ENCODE measurements around the gene MAGEA4. TPM values are rescaled to one million over a fixed set of nuclear protein-coding genes. Genes with fewer than 3 reads are reported as not detected.

MAGEA4 gene
- total RNA-seq, 2 experiments from 2014 or later = not detected

DNA sequence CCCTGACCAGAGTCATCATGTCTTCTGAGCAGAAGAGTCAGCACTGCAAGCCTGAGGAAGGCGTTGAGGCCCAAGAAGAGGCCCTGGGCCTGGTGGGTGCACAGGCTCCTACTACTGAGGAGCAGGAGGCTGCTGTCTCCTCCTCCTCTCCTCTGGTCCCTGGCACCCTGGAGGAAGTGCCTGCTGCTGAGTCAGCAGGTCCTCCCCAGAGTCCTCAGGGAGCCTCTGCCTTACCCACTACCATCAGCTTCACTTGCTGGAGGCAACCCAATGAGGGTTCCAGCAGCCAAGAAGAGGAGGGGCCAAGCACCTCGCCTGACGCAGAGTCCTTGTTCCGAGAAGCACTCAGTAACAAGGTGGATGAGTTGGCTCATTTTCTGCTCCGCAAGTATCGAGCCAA, 11.0 kb downstream of the MAGEA4 start:
- ChIA-PET POLR2A (no interaction called here), CTCF (ENCODE audit: unreplicated experiment) (no interaction called here)
- Histone ChIP-seq H3K4me3 (ENCODE audit: low read depth, low read length, poor library complexity, severe bottlenecking) (no peak overlapping the region), H3K79me2 (ENCODE audit: insufficient read depth, low read depth, low read length) (no peaks in the 10 kb centered on the region), H3K27ac (ENCODE audit: low read depth, low read length, poor library complexity, severe bottlenecking) (no peak overlapping the region), H3K9me2 (ENCODE audit: insufficient read depth, low read length) (no peaks in the 10 kb centered on the region), H3K4me1 (ENCODE audit: insufficient read depth, low read length, poor library complexity, severe bottlenecking) (no peaks in the 10 kb centered on the region), H4K20me1 (ENCODE audit: insufficient read depth, low read length) (no peaks in the 10 kb centered on the region), H3K4me2 (ENCODE audit: low read length) (no peak overlapping the region), H3K36me3 (ENCODE audit: insufficient read depth, low read length) (no peaks in the 10 kb centered on the region), H3K9me3 (ENCODE audit: low read length) (no peaks in the 10 kb centered on the region), H2AFZ (ENCODE audit: low read length) (no peak overlapping the region)
- intact Hi-C loops (cut with micrococcal nuclease; ENCODE audit: unreplicated experiment) = no loop called here
- no TSS peak for BruUV-seq (replicated peaks)
- DNase-seq (ENCODE audit: low spot score) = no peak
- no peak for TF ChIP-seq EZH2phosphoT487 (IDR thresholded peaks at IDR 0.05; ENCODE audit: borderline replicate concordance, low read depth, low read length)
- no peak for TF ChIP-seq CTCF (conservative IDR thresholded peaks at IDR 0.05; ENCODE audit: low read length)

GRCh38 chrX:151929126-151929525, 16.4 kb downstream of the MAGEA4 start:
- intact Hi-C loops (cut with micrococcal nuclease; ENCODE audit: unreplicated experiment) = no loop called here
- no TSS peak for BruUV-seq (replicated peaks)
- no peak for DNase-seq (ENCODE audit: low spot score)
- no peak overlapping the region for H3K4me3 ChIP-seq (ENCODE audit: low read depth, low read length, poor library complexity, severe bottlenecking)
- H3K4me2 ChIP-seq (ENCODE audit: low read length) = no peak overlapping the region
- H3K36me3 ChIP-seq (ENCODE audit: insufficient read depth, low read length) = no peaks in the 10 kb centered on the region
- ChIA-PET POLR2A (no interaction called here), CTCF (ENCODE audit: unreplicated experiment) (no interaction called here)
- H3K9me3 ChIP-seq (ENCODE audit: low read length) = no peaks in the 10 kb centered on the region
- H4K20me1 ChIP-seq (ENCODE audit: insufficient read depth, low read length) = no peaks in the 10 kb centered on the region
- H2AFZ ChIP-seq (ENCODE audit: low read length) = no peak overlapping the region
- H3K27ac ChIP-seq (ENCODE audit: low read depth, low read length, poor library complexity, severe bottlenecking) = no peak overlapping the region
- TF ChIP-seq EZH2phosphoT487 (IDR thresholded peaks at IDR 0.05; ENCODE audit: borderline replicate concordance, low read depth, low read length) = no peak
- TF ChIP-seq CTCF (conservative IDR thresholded peaks at IDR 0.05; ENCODE audit: low read length) = no peak
- no peaks in the 10 kb centered on the region for H3K79me2 ChIP-seq (ENCODE audit: insufficient read depth, low read depth, low read length)
- no peaks in the 10 kb centered on the region for H3K9me2 ChIP-seq (ENCODE audit: insufficient read depth, low read length)
- no peaks in the 10 kb centered on the region for H3K4me1 ChIP-seq (ENCODE audit: insufficient read depth, low read length, poor library complexity, severe bottlenecking)

DNA sequence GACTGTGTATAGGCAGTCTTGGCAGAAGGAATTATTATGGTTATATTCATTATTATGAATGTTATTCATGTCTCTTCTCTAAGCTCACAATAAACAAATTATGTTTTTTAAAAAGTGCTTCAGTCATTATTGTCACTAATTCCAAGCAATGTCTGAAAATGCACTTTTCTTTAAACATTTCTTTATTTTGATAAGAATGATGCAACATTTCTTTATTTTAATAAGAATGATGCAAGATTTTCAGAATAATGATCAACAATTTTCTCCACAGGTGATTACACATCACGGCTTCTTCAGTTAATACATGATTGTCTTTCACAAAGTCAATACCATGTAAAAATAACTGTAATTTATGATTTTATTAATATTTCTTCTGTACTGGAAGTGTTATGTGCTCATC, 22.7 kb downstream of the MAGEA4 start:
- Histone ChIP-seq H3K9me2 (ENCODE audit: insufficient read depth, low read length) (no peaks in the 10 kb centered on the region), H3K4me1 (ENCODE audit: insufficient read depth, low read length, poor library complexity, severe bottlenecking) (no peaks in the 10 kb centered on the region), H2AFZ (ENCODE audit: low read length) (no peak overlapping the region), H4K20me1 (ENCODE audit: insufficient read depth, low read length) (no peaks in the 10 kb centered on the region), H3K36me3 (ENCODE audit: insufficient read depth, low read length) (no peaks in the 10 kb centered on the region), H3K4me3 (ENCODE audit: low read depth, low read length, poor library complexity, severe bottlenecking) (no peak overlapping the region), H3K4me2 (ENCODE audit: low read length) (no peak overlapping the region), H3K27ac (ENCODE audit: low read depth, low read length, poor library complexity, severe bottlenecking) (no peak overlapping the region), H3K79me2 (ENCODE audit: insufficient read depth, low read depth, low read length) (no peaks in the 10 kb centered on the region), H3K9me3 (ENCODE audit: low read length) (no peaks in the 10 kb centered on the region)
- no TSS peak for BruUV-seq (replicated peaks)
- intact Hi-C loops (cut with micrococcal nuclease; ENCODE audit: unreplicated experiment) = no loop called here
- DNase-seq (ENCODE audit: low spot score) = no peak
- POLR2A ChIA-PET = no interaction called here
- CTCF ChIA-PET (ENCODE audit: unreplicated experiment) = no interaction called here
- TF ChIP-seq CTCF (conservative IDR thresholded peaks at IDR 0.05; ENCODE audit: low read length) (no peak), EZH2phosphoT487 (IDR thresholded peaks at IDR 0.05; ENCODE audit: borderline replicate concordance, low read depth, low read length) (no peak)
